OCI-LY7 (cell line): ENCODE results near the gene METTL25B.

Experiments used
- CTCF ChIP-seq: fragments of 200-600 bp; sonication (generic); conservative IDR thresholded peaks from 2 replicates; pipeline ENCODE4 v1.5.1; 2014; ENCODE audit warnings: mild to moderate bottlenecking, antibody characterized with exemption, low read length, moderate library complexity, mixed read lengths
- EZH2phosphoT487 ChIP-seq: fragments of 200-600 bp; sonication (generic); IDR thresholded peaks from 2 replicates; pipeline ENCODE4 v1.6.1; 2018; ENCODE audit warnings: low read depth, borderline replicate concordance, mild to moderate bottlenecking, mixed run types, antibody characterized with exemption, low read length, moderate library complexity, mixed read lengths

GRCh38 chr1:156741481-156741983 lies 13.3 kb downstream of the METTL25B start:
- no peak for TF ChIP-seq CTCF
- no peak for TF ChIP-seq EZH2phosphoT487
